NCI-H1436 (cell line): Measurements from ENCODE around the gene CDH5.

Experiments used
- DNase-seq: peaks from one replicate; lab custom pipeline; 2025; lab: John Stamatoyannopoulos, UW

Gene CDH5

DNA sequence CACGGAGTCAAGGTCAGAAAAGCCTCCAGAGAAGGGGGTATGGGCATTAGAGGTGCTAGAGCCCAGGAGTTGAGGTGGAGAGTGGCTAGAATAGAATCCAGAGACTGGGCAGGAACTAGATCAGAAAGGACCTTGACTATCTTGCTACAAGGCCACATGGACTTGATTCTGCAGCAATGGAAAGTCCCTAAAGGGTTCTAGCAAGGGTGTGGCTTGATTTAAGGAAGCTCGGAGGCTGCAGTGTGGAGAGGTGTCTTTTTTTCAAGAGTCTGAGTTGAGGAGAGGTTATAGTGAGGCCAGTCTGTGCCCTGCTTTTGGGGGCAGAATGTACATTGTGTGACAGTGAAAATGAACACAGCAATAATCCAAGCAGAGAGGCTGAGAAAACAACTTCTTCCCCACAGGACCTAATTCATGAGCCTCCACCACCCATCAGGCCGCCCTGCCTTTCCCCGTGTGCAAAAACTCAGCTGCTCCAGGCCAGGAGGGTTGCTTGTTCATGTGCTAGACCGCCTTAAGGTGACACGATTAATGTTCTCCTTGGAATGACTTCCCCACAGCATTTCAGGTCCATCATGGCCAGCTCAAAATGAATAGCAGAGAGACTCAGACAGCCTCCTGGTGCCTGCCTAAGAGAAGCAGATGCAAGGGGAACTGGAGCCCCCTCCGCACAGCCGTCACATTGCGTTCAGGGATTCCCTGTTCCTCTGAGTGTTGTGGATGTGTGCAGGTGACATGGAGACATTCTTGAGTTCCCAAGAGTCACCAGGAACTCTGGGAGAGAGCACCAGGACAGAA, 51.9 kb downstream of the CDH5 start:
- DNase-seq, result no peak

DNA sequence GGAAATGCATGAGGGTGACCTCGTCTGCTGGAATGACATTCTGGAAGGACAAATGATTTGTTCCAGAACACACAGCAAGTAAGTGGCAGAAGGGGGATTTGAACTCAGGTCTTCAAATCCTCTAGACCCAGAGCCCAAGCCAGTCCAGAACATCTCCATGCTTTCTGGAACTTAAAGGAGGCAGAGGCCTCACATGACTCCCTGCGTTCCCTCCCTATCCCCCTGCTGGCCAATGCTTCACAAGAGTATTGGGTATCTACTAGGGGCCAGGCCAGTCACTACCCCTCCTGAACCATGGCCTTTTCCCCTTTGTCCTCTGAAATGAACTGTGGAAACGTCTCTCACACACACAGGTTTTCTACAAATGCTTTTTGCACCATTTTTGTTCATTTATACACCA, 53.0 kb downstream of the CDH5 start:
- no peak for DNase-seq

DNA sequence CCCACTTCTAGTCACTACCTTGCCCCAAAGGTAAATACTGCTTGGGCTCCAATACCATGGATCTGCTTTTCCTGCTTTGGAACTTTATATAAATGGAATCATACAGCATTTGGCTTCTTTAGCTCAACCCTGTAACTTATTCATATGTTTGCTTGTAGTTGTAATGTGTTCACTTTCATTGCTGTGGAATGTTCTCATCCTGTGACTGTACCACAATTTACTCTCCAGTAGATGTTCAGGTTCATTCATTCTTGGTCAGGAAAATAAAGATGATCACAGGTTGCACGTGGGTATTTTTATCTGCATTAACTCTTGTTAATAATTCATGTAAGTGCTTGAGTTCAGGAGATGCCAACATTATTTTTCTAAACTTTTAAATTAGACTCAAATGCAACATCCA, 53.9 kb downstream of the CDH5 start:
- DNase-seq, result no peak

DNA sequence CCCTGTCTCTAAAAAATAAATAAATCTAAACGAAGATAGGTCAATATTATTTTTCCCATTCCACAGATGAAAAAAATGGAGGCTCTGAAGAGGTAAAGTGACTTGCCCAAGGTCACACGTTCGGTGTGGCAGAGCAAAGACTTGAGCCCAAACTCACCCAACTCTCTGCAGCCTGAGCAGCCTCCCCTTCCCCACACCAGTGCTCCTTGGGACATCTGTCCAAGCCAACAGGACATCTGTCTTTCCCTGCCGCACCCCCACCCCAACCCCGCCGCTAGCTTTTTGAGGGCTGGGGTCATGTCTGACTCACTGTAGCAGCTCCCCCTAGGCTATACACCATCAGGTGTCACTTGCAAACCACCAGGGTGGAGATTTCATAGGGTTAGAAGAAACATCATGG, 55.4 kb downstream of the CDH5 start:
- no peak for DNase-seq

DNA sequence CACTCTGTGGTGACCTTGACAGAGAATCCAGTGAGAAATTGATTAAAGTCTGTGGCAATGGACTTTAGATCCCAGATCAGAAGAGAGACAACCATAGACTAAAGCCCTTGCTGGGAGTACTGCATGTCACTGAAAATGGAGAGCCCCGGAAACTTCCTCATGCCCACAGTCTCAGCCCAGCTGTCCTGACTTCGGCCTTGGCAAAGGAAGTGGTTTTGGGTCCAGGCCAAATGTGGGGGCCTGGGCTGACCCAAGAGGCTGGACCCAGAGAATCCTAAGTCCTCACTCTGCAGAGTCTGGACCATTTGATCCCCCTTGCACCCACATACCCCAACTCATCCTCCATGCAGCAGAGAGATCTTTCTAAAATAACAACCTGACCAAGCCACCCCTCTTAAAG, 55.9 kb downstream of the CDH5 start:
- no peak for DNase-seq

DNA sequence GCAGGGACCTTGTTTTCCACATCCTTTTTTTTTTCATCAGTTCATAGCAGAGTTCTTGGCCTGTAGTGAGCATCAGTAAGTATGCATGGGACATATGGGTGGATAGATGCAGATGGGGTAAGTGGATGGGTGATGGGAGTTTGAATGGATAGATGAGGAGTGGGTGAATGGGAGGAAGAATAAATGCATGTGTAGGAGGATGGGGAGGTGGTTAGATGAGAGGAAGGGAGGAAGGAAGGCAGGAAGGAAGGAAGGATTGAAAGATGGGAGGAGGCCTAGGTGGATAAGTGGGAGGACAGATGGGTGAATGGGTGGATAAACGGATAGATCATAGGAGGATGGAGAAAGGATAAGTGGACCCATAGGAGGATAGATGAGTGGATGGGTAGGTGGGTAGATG, 56.7 kb downstream of the CDH5 start:
- DNase-seq, result no peak

DNA sequence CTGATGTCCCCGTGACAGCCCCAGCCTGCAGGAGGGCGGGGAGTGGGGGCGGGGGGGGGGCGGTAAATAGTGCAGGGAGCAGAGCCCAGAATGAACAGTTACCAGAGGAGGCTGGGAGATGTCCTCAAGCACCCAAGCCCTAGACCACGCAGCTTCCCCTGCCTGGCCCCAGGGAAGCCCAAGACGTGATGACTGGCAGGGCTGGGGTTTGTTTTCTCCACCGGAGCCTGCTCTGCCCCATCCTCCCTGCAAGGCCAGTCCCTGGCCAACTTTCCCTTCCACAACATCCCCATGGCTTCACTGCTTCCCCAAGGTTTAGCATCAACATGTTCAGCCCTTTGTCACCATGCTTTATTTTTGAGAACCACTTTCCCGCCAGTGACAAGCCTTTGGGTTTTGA, 59.2 kb downstream of the CDH5 start:
- no peak for DNase-seq

DNA sequence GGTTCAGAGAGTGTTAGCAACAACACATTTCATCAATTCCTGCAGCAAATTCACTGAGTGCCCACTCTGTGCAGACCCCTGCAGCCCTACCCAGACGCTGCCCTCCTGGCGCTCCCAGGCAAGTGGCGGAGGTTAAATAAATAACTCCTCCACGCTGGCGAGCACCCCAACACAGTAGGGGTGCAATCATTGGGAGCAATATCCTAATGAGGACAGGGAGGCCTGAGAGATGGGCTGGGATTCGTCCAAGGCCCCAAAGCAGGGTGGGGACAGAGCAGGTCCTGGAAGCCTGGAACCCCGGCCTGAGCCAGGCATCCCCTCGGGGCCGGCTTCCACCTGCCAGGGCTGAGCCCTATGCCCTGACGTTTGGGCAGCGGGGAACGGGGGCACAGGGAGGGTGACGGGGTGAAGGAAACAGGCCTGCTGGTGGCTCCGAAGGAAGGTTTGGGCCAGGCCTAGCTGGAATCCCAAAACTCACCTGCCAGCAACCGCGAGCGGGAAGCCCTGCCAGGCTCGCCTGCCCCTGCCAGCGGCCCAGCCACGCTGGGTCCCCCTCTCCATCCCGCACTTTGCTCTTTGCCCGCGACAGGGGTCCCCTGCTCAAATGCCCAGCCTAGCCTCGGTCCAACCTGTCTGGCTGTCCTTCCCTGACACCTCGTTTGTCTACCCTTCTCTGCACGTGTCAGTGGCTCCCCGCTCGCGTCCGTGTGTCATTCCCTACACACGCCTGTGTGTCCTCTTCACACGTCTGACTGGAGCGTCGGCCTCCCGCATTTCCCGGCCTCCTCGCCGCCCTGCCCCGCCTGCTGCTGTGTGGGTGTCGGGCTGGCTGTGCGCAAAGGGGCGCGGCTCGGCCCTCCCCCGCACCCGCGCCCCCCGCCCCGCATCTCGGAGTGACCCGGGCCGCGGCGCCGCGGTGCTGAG, 59.9 kb downstream of the CDH5 start:
- DNase-seq, result no peak

DNA sequence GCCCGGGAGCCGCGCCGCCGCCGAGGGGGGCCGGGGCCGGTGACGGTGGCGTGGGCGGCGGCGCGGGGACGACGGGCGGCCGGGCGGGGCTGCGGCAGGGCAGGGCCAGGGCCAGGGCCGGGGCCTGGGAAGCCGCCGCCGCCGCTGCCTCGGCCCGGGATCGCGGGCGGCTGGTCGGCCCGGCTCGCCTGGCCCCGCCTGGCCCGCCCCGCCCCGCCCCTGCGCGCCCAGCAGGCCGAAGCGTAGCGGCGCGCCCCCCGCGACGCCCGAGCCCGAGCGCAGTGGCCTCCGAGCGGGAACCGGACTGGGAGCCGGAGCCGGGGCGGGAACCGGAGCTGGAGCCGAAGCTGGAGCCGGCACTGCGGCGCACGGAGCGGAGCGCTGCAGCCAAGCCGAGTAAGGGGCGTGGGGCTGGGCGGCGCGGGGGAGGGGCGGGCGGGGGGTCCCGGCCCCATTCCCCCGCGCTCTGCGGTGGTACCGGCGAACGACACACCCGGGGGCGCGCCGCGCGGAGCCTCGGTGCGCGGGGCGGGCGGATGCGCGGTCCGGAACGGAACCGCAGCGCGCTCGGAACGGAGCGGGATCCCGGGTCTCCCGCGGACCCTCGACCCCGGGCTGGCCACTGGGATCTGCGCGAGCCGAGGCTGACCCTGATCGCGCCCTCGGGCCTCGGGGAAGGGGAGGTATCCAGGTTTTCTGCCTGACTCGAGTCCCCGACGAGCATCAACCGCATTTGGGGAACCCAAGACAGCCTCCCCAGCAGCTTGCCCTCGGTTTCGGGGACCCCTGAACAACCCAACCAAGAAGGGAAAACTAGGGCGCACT, 60.8 kb downstream of the CDH5 start, which contains the start of gene BEAN1:
Gene BEAN1, plus strand, starts transcription at position 260 of the 825 bp plus-strand sequence. CDS start 10,382 bp downstream, outside the sequence.
- DNase-seq, result no peak

DNA sequence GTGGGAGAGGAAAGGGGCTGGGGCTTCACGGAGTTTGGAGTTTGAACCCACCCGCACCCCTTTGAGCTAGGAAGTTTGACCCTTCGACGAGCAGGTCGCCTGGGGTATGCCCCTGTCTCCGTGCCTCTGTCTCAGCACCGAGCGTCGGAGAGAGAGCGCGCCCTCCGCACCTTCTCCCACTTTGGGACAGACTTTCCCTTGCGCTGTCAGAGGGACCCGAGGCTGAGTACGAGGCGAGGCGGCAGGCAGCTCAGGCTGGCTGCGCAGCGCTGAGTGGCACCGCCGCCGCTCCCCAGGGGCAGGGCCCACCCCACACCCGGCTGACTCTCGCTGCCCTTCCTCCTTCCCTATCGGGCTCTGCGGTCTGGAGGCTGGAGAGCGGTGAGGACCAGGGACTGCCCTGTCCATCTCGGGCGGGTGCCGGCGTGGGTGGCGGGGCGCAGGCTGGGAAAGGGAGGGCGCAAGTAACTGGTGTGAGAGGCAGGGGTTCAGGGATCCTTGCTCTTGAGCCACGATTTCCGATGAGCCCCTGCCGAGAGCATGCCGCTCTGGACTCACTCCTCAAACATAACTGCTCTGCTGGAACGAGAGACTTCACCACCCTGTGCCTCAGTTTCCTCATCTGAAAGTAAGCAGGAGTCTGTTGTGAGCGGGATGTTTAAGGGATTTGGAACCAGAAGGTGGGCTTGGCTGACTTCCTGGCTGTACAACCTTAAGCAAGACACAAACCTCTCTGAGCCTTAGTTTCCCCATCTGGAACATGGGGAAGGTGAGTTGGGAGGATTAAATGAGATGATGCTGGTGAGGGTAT, 61.6 kb downstream of the CDH5 start:
- no peak for DNase-seq

DNA sequence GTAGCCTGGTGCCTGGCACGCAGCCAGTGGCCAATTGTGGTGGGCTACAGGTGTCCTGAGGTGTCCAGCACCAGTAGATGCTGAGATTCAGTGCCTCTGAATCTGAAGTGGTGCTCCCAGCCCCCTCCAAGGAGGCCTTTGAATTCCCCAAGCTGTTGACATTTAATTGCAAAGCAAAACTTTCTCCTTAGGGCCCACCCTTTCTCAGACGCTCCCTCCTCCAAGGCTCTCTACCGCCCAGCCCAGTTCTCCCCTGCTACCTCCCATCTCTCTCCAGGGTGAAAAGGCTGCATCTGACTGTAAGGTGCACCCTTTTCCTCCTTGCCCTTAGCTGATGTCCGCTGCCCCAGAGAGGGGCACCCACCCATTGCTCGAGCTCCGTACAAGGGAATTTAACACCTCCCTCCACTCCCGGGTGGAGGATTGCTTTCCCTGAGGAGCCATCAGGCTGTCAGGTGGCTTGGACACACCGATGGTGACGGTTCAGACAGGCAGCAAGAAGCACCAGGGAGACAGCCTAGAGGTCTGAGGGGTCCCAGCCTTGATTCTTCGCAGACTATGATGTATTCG, 62.3 kb downstream of the CDH5 start:
- no peak for DNase-seq

DNA sequence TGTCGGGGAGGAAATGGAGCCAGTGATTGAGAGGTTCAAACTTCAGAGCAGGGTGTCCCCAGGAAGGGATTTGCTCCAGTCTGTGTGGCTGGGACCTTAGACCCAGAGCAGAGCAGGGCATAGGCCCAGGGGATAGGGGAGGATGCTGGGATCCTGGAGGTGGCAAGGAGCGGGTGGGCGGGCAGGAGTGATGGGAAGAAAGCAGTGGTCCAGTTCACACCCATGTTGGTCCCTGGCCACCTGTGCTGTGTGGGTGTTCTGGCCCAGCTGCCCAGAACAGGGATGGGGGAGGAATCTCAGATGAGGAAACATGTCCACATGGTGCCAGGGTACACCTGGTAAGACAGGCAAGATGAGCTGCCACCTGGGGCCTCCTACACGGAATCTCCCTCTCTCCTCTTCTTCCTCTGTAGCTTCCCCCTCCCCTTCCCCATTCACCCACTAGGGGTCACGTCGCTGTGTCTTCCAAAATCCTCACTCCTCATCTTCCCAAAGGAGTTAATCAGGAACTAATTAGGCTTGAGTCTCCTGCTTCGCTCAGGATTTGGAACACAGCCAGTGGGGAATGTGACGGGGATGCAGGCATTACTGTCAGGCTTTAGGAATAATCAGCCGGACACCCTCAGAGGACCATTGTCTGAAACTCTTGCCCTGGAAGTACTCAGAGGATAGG, 62.9 kb downstream of the CDH5 start:
- DNase-seq, result no peak

DNA sequence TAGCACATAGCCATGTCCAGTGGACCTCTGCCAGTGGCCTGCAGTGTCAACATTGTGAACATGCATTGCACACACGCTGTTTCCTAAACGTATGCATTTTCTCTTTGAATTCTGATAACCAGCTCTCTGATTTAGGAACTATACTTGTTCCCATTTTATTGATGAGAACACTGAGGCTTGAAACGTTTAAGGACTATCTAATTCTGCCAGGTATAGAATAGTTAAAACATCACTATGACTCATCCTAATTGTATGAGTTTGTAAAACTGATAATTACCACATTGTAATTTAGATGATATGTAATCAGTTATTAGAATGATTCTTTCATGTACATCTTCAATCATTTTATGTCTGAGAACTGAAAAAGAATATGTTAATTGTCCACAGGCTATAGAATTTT, 63.7 kb downstream of the CDH5 start:
- no peak for DNase-seq

DNA sequence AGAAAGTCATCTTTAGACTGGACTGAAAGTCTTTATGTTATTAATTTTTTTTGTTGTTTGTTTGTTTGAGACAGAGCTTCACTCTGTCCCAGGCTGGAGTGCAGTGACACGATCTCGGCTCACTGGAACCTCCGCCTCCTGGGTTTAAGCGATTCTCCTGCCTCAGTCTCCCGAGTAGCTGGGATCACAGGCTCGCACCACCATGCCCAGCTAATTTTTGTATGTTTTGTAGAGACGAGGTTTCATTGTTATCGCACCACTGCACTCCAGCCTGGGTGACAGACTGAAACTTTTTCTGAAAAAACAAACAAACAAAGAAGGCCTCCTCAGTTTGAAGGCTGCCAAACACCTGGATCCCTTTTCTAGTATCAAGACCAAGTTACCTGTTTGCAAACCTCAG, 65.3 kb downstream of the CDH5 start:
- no peak for DNase-seq

DNA sequence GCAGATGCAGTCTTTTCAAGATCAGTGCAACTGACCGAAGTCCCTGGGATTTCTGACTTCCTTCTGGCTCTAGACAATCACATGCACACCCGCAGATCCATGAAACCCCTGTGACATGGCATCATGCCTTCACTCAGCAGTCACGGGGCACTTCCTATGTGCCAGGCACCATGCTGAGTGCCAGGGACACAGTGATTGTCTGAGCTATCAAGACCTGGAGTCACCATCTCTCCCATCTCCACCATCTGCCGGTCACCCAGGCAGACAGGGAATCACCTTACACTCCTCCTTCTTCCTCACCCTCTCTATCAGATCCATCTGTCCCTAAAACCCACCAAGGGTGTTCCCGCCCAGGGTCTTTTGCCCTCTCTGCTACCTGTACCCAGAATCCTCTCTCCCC, 65.9 kb downstream of the CDH5 start:
- no peak for DNase-seq

DNA sequence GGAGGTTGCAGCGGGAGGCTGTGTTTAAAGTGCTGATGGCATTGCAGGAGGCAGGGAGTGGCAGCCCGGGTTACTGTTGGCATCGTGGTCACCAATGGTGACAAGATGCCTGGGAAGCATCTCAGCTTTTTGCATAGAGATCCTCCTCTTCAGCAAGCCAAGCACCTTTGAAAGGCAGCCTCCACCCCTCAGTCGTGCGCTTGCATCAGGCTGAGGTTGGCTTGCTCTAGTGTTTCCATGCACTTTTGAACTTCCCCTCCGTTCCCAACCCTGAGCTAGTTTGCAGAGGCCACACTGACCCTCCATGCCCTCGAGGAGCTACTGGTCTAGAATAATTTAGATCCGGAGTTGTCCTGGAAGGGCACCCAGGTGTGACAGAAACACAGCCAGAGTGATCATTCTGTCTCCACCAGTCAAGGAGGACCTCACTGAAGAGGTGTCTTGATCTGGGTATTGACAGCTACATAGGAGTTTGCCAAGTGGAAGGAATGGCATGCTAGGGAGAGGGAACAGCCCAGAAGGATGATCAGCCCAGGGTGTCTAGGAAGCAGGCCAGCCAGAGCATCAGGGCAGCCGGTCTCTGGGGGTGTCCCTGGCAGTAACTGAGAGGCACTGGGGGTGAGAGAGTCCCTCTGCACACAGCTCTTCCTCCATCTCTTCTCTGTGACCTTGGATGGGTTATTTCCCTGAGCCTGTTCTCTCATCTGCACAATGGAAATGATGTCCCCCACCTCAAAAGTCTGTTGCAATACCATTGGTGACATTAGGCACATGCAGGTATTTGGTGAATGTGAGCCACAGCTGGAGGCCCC, 68.3 kb downstream of the CDH5 start:
- DNase-seq, result no peak

DNA sequence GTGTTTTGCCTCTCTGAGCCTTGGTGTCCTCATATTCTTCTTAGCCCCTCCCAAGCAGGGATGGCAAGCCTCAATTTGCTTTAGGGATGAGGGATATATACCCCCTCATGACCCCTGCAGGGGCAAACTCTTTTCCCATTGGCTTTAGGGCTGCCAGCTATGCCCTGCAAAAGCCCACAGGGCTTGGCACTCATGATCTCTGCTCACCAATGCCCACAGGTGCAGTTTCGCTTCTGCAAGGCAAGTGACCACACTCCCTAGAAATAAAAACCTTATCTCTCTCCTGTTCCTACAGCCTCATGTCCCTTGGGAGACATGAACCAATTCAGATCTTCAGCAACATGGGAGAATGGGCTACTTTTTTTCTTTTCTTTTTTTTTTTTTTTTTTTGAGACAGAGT, 69.4 kb downstream of the CDH5 start:
- no peak for DNase-seq

DNA sequence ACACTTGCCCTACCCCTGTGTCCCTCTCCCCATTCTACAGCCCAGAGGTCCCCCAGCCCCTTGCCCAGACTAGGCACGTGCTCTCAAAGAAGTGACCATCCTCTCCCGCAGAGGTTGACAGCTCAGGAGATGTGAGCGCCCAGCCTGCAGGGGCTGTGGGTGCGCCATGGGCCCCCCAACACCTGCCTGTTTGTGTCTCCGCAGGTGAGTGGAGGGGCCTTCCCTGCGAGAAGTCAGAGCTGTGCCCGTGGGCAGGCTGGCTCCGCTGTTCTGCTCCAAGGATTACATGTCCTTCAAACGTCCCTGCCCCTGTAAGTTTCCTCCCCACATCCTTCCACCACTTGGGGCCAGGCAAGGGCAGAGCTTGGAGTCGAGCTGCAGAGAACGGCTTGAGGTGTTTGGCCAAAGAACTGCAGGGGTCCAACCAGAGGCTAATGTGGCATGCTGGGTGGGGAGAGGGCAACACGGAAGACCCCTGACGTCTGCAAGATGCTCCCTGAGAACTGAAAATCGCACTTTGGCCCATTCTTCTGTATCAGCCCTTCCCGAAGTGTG, 71.0 kb downstream of the CDH5 start:
- no peak for DNase-seq

DNA sequence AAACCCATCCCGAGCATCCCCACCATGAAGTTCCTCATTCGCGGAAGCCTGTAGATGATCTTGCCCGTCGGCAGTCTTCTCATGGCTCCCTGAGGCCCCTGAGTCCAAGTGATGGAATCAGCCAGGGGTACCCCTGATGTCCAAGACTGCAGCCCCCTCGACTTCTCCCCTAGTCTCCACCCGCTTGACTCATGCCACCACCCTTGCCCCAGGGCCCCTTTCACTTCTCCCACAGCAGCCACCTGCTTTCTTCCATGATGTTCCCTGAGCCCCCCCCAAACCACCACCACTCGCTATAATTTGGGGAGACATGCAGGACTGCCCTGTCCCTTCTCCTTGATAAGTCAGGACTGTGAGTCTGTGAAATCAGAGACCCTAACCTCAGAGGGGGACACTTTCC, 72.0 kb downstream of the CDH5 start:
- DNase-seq, result no peak
